Ishikawa (cell line): ENCODE results near the gene P2RY14.

Experiments used
- CREB1 ChIP-seq: IDR thresholded peaks from 2 replicates; pipeline ENCODE4 v1.6.1; 2012; ENCODE audit warnings: low read depth
- EP300 ChIP-seq: IDR thresholded peaks from 2 replicates; pipeline ENCODE4 v1.6.1; 2012; ENCODE audit warnings: borderline replicate concordance
- FOXM1 ChIP-seq: IDR thresholded peaks from 2 replicates; pipeline ENCODE4 v1.6.1; 2012; ENCODE audit warnings: low read depth, borderline replicate concordance
- TCF12 ChIP-seq: IDR thresholded peaks from 2 replicates; pipeline ENCODE4 v1.6.1; 2012; ENCODE audit warnings: low read depth
- TEAD4 ChIP-seq: IDR thresholded peaks from 2 replicates; pipeline ENCODE4 v1.6.1; 2012
- YY1 ChIP-seq: IDR thresholded peaks from 2 replicates; pipeline ENCODE4 v1.6.1; 2012; ENCODE audit warnings: low read depth

GRCh38 chr3:151285940-151286339, 7.6 kb upstream of the P2RY14 start:
- TF ChIP-seq TCF12 (no peak), TEAD4 (no peak), YY1 (no peak), CREB1 (no peak), FOXM1 (no peak), EP300 (no peak)
